GM23248 (cell line): ENCODE measurements around the gene EHMT1. TPM values are rescaled to one million over a fixed set of nuclear protein-coding genes. Genes with fewer than 3 reads are reported as not detected.

ENCODE experiments used
- DNase-seq: peaks from one replicate; pipeline ENCODE4 v3.0.0-alpha.2; 2015
- H2AFZ ChIP-seq: fragments of 200-600 bp; sonication (generic); 2 replicates; pipeline ENCODE4 v1.6.1; 2016; ENCODE audit warnings: antibody characterized with exemption
- H3F3A ChIP-seq: fragments of 200-600 bp; sonication (generic); 2 replicates; pipeline ENCODE4 v1.6.1; 2016; ENCODE audit warnings: mild to moderate bottlenecking, antibody characterized with exemption, mixed run types; ENCODE audit not compliant: insufficient read depth
- H3K27ac ChIP-seq: fragments of 200-600 bp; sonication (generic); 2 replicates; pipeline ENCODE4 v1.5.1; 2016; ENCODE audit warnings: mild to moderate bottlenecking
- H3K27me3 ChIP-seq: fragments of 200-600 bp; sonication (generic); replicated peaks from 2 replicates; pipeline ENCODE4 v1.6.1; 2016; ENCODE audit warnings: mild to moderate bottlenecking; ENCODE audit not compliant: insufficient read depth
- H3K36me3 ChIP-seq: fragments of 200-600 bp; sonication (generic); 2 replicates; pipeline ENCODE4 v1.6.1; 2016; ENCODE audit warnings: low read depth, mild to moderate bottlenecking
- H3K4me1 ChIP-seq: fragments of 200-600 bp; sonication (generic); 2 replicates; pipeline ENCODE4 v1.6.1; 2016; ENCODE audit warnings: mild to moderate bottlenecking; ENCODE audit not compliant: insufficient read depth
- H3K4me2 ChIP-seq: fragments of 200-600 bp; sonication (generic); one replicate; pipeline ENCODE4 v1.6.1; 2016; ENCODE audit warnings: mild to moderate bottlenecking; ENCODE audit not compliant: unreplicated experiment
- H3K4me3 ChIP-seq: fragments of 200-600 bp; sonication (generic); 2 replicates; pipeline ENCODE4 v1.5.1; 2016; ENCODE audit warnings: mild to moderate bottlenecking
- H3K79me2 ChIP-seq: fragments of 200-600 bp; sonication (generic); 2 replicates; pipeline ENCODE4 v1.6.1; 2016; ENCODE audit warnings: mild to moderate bottlenecking; ENCODE audit not compliant: insufficient read depth
- H3K9ac ChIP-seq: fragments of 200-600 bp; sonication (generic); 2 replicates; pipeline ENCODE4 v1.6.1; 2016; ENCODE audit warnings: mild to moderate bottlenecking
- H3K9me2 ChIP-seq: fragments of 200-600 bp; sonication (generic); 2 replicates; pipeline ENCODE4 v1.6.1; 2016; ENCODE audit warnings: mixed run types, mild to moderate bottlenecking, moderate library complexity; ENCODE audit not compliant: insufficient read depth
- H3K9me3 ChIP-seq: fragments of 200-600 bp; sonication (generic); one replicate; pipeline ENCODE4 v1.6.1; 2017; ENCODE audit warnings: low read depth
- H4K20me1 ChIP-seq: fragments of 200-600 bp; sonication (generic); 2 replicates; pipeline ENCODE4 v1.6.0; 2016; ENCODE audit not compliant: insufficient read depth
- EZH2 ChIP-seq: fragments of 200-600 bp; sonication (generic); IDR thresholded peaks from 2 replicates; pipeline ENCODE4 v1.6.1; 2018; ENCODE audit warnings: antibody characterized with exemption, mild to moderate bottlenecking; ENCODE audit not compliant: insufficient read depth, poor library complexity, severe bottlenecking
- EZH2phosphoT487 ChIP-seq: fragments of 200-600 bp; sonication (generic); IDR thresholded peaks from 2 replicates; pipeline ENCODE4 v1.6.1; 2018; ENCODE audit warnings: antibody characterized with exemption, moderate library complexity, mild to moderate bottlenecking, low read depth; ENCODE audit not compliant: insufficient read depth
- WGBS, 2 experiments: methylation state at CpG; one replicate each; pipeline ENCODE4 v1.1.6; 2015 to 2017; ENCODE audit warnings: low lambda C conversion rate in 2 of 2, low coverage in 1 of 2; ENCODE audit errors: missing lambda C conversion rate in 2 of 2; 5-methylcytosine and 5-hydroxymethylcytosine counted together
- in situ Hi-C: fragments of 300-500 bp; cut with MboI; formaldehyde crosslinking; loops from 2 replicates; pipeline ENCODE4 v1.15.0; 2020
- polyA plus RNA-seq: library from polyadenylated mRNA; unstranded; fragments of >200 nt; fragmentation: Nextera tagmentation; extraction: Ambion mirVana; gene quantifications from 2 replicates; pipeline ENCODE4 v1.2.1, GENCODE V29; 2016
- total RNA-seq: library from RNA; depleted of rRNA; stranded (reverse); fragments of >200 nt; shearing (Covaris generic); gene quantifications from 2 replicates; pipeline ENCODE4 v1.2.3, GENCODE V29; 2014

The EHMT1 gene
- total and polyA plus RNA-seq, 2 experiments from 2014 or later: 26.8 to 31.0 TPM

DNA sequence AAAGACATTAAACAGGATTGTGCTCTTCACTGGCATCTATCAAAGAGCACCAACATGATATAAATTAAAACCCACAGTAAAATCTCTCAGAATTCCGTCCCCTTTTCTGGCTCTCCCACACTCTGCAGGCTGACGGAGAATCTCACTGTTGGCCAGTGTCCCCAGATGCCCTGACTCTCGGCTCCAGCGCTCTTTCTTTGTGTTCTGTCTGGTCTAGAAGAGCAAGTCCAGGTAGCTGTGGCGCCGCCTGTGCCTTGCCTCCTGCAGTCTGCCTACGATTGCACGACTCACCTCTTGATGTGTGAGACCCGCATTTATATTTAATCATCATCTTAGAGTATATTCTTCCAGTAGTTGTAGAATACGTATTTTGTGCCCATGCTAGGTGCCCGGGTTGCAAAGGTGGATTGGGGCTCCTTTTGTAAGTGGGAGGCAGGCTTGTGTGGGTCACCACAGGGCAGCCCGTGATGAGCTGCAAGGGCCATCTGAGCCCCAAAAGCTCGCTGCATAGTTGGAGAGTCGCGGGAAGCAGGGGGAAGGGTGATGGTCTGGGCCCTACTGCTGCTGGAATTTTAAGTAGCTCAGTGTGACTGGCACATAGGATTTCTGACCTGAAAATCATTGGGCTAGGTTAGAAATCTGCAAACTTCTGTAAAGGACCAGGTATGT is 55.6 kb downstream of the EHMT1 start:
- Histone ChIP-seq H3K4me3 (no peak overlapping the region), H3K9ac (no peak overlapping the region), H3K36me3 (no peaks in the 10 kb centered on the region), H3K9me3 (no peaks in the 10 kb centered on the region), H3F3A (peaks cover 7% of the 10 kb centered on the region; the same call in 1 of the 2 replicates), H2AFZ (no peak overlapping the region), H3K27ac (no peak overlapping the region), H3K79me2 (peaks cover 97% of the 10 kb centered on the region), H3K9me2 (no peaks in the 10 kb centered on the region), H3K27me3 (no peaks in the 10 kb centered on the region), H3K4me2 (no peak overlapping the region), H3K4me1 (no peaks in the 10 kb centered on the region), H4K20me1 (peaks cover 22% of the 10 kb centered on the region; the same call in 1 of the 2 replicates)
- DNase-seq: no peak
- WGBS, 2 experiments: 85 to 89% methylated on average over 15 of the region's 15 CpGs
- in situ Hi-C loops: no loop called here
- TF ChIP-seq EZH2phosphoT487 (no peak), EZH2 (no peak)

DNA sequence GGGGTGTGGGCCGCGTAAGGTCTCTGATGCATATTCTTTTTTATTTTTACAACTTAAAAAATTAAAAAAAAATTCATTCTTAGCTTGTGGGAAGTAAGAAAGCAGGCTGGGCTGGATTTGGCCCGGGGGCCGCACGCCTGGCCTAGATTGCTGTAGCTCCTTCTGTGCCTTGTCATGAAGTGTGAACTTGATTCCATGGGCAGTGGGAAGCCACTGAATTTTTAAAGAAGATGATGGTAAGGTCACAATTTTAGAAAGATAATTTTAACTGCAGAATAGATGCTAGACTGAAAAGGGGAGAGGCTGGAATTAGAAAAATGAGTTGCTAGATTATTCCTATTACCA is 56.1 kb downstream of the EHMT1 start:
- Histone ChIP-seq H3K79me2 (peaks cover 97% of the 10 kb centered on the region), H3K9me2 (no peaks in the 10 kb centered on the region), H3K27ac (no peak overlapping the region), H3K27me3 (no peaks in the 10 kb centered on the region), H3K4me1 (no peaks in the 10 kb centered on the region), H3K9me3 (no peaks in the 10 kb centered on the region), H3K9ac (no peak overlapping the region), H4K20me1 (peaks cover 25% of the 10 kb centered on the region; the same call in 1 of the 2 replicates), H3K4me3 (no peak overlapping the region), H3K36me3 (no peaks in the 10 kb centered on the region), H3K4me2 (no peak overlapping the region), H3F3A (peaks cover 7% of the 10 kb centered on the region; the same call in 1 of the 2 replicates), H2AFZ (no peak overlapping the region)
- no peak for TF ChIP-seq EZH2phosphoT487
- no peak for TF ChIP-seq EZH2
- in situ Hi-C loops: no loop called here
- 87 to 93% methylated on average over 5 of the region's 5 CpGs for WGBS, 2 experiments
- no peak for DNase-seq

DNA sequence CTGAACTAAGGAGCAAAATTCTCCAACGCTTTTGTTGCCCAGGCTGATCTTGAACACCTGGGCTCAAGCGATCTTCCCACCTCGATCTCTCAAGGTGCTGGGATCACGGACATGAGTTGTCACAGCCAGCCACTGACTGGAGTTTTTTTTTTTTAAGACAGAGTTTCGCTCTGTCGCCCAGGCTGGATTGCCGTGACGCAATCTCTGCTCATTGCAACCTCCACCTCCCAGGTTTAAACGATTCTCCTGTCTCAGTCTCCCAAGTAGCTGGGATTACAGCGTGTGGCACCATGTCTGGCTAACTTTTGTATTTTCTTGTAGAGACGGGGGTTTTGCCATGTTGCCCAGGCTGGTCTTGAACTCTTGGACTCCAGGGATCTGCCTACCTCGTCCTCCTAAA is 58.2 kb downstream of the EHMT1 start:
- Histone ChIP-seq H3K4me3 (no peak overlapping the region), H3K79me2 (peaks cover 97% of the 10 kb centered on the region), H3K27me3 (no peaks in the 10 kb centered on the region), H3K4me2 (no peak overlapping the region), H3K36me3 (no peaks in the 10 kb centered on the region), H3K9ac (no peak overlapping the region), H4K20me1 (peaks cover 25% of the 10 kb centered on the region; the same call in 1 of the 2 replicates), H3K9me3 (no peaks in the 10 kb centered on the region), H3F3A (peaks cover 7% of the 10 kb centered on the region; the same call in 1 of the 2 replicates), H2AFZ (no peak overlapping the region), H3K9me2 (no peaks in the 10 kb centered on the region), H3K27ac (no peak overlapping the region), H3K4me1 (no peaks in the 10 kb centered on the region)
- DNase-seq: no peak
- in situ Hi-C loops: no loop called here
- no peak for TF ChIP-seq EZH2phosphoT487
- TF ChIP-seq EZH2: no peak
- WGBS, 2 experiments: 97 to 98% methylated on average over 12 of the region's 12 CpGs

DNA sequence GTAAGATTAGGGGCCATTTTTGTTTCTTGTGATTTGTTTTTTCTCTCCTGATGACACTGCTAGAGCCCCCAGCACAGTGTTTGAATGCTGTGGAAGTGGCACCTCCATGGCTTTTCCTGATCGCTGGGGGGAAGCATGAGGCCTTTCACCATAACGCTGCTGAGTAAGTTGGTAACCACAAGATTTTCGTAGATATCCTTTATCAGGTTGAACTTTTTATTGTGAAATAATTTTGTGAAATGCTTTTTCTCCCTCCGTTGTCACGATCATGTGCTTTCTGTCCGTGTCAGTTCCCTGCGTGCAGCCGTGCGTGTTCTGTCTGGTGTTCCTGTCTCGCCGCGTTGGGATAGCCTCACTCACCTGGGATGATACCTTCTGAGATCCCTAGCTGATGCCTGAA is 59.4 kb downstream of the EHMT1 start:
- TF ChIP-seq EZH2phosphoT487 (no peak), EZH2 (no peak)
- Histone ChIP-seq H3K27ac (no peak overlapping the region), H3K9me3 (no peaks in the 10 kb centered on the region), H4K20me1 (peaks cover 18% of the 10 kb centered on the region), H3K9me2 (no peaks in the 10 kb centered on the region), H3K4me2 (no peak overlapping the region), H3K4me3 (no peak overlapping the region), H3K27me3 (no peaks in the 10 kb centered on the region), H3K79me2 (peaks cover 97% of the 10 kb centered on the region), H3K36me3 (no peaks in the 10 kb centered on the region), H3K4me1 (no peaks in the 10 kb centered on the region), H3K9ac (no peak overlapping the region), H2AFZ (no peak overlapping the region), H3F3A (no peaks in the 10 kb centered on the region)
- in situ Hi-C loops: no loop called here
- no peak for DNase-seq
- 91 to 95% methylated on average over 12 of the region's 12 CpGs for WGBS, 2 experiments
